Measurements from ENCODE around the gene TTC38.

TTC38 gene

DNA sequence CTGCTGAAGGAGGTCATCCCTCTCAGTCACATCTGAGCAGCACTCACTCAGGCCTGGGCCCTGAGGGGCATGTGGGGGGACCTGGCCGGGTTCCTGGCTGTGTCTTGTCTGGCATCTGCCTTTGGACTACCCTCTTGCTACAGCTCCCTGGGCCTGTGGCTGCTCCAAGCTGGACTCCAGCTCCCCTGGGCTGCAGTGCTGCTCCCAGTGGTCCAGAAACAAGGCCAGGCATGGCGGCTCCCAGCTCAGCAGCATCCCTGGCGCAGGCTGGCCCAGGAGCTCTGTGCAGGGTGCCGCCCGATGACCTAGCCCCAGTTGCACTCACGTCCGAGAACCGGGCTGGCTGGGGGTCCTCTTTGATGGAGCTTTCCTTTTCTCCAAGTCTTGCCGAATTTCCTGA is 23.0 kb upstream of the TTC38 start:
- Histone ChIP-seq H3K9me3 (ENCODE audit: control insufficient read depth in 2 of 2, low read length in 2 of 2) (no peaks in the 10 kb centered on the region), H3K27ac (ENCODE audit: low read depth in 2 of 2, low read length in 2 of 2) (no peak overlapping the region), H3K9ac (ENCODE audit: low read depth in 1 of 2, low read length in 2 of 2) (no peak overlapping the region), H3K36me3 (ENCODE audit: control insufficient read depth in 2 of 2, insufficient read depth in 2 of 2, low read length in 2 of 2) (peaks cover 7 to 12% of the 10 kb centered on the region in 2 donors), H3K4me3 (ENCODE audit: low read length in 2 of 2) (no peak overlapping the region), H3K27me3 (ENCODE audit: control insufficient read depth in 2 of 2, insufficient read depth in 2 of 2, low read length in 2 of 2) (no peaks in the 10 kb centered on the region), H3K4me1 (ENCODE audit: control insufficient read depth in 2 of 2, insufficient read depth in 2 of 2, low read length in 2 of 2) (peaks cover 3 to 4% of the 10 kb centered on the region in 2 donors)

DNA sequence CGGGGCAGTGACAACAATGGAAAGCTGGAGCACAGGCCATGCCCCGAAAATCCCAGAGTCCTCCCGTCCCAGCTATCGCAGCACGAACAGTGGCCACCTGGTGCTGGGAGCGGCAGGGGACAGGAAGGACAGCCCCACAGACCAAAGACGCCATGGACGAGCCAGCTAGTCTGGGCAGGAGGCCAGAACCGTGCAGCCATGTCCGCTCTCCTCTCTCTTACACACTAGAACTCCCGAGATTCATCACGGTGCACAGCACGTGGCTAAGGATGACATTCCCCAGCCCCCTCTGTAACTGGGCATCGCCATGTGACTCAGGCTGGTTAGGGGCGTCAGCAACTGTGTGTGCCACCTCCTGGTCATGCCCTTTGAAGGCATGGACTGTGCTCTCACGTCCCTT is 22.3 kb upstream of the TTC38 start:
- no peaks in the 10 kb centered on the region for H3K9me3 ChIP-seq (ENCODE audit: control insufficient read depth in 2 of 2, low read length in 2 of 2)
- no peak overlapping the region for H3K27ac ChIP-seq (ENCODE audit: low read depth in 2 of 2, low read length in 2 of 2)
- peaks cover 3 to 4% of the 10 kb centered on the region in 2 donors for H3K4me1 ChIP-seq (ENCODE audit: control insufficient read depth in 2 of 2, insufficient read depth in 2 of 2, low read length in 2 of 2)
- peaks cover 5 to 8% of the 10 kb centered on the region in 2 donors for H3K36me3 ChIP-seq (ENCODE audit: control insufficient read depth in 2 of 2, insufficient read depth in 2 of 2, low read length in 2 of 2)
- H3K9ac ChIP-seq (ENCODE audit: low read depth in 1 of 2, low read length in 2 of 2): no peak overlapping the region
- H3K4me3 ChIP-seq (ENCODE audit: low read length in 2 of 2): no peak overlapping the region
- no peaks in the 10 kb centered on the region for H3K27me3 ChIP-seq (ENCODE audit: control insufficient read depth in 2 of 2, insufficient read depth in 2 of 2, low read length in 2 of 2)

DNA sequence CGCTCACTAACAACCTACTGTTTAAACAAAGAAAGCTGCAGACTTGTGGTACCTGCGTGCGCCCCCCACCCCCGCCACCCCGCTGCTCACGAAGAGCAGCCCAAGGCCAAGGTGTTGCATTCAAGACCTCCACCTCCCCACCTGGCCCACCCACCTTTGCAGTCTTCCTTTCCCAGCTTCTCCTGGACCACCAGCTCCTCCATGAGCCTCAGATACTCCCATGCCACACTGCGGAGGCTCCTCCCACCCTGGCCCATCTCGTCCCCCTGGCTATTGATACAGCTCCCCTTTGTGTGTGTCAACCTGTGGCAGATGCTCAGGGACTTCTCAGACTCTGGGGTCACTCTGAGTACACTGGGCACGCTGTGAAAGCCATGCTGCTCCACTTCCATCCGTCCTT is 21.6 kb upstream of the TTC38 start:
- H3K27ac ChIP-seq (ENCODE audit: low read depth in 2 of 2, low read length in 2 of 2): no peak overlapping the region

DNA sequence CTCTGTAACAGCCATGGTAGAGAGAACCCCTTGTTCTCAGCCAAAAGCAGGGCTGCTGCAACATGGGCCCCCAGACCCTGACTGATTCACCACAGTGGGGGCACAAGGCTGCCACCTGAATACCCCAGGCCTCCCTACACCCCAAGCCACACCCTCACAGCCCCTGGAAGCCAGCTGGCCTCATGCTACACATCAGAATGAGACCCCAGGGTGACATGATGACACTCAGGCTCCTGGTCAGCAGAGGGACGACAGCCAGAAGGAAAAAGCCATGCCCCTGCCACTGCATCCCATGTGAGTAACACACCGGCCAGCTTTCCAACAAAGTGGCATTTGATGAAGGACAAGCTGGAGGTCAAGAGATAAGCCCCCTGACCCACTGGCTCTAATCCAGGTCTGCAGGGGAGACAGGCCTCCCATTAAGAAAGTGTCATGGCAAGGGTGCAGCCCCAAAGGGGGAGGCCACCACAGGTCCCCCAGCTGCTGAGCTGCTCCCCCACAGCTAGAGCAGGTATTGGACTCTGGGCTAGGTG is 20.3 kb upstream of the TTC38 start:
- Histone ChIP-seq H3K27me3 (ENCODE audit: control insufficient read depth in 2 of 2, insufficient read depth in 2 of 2, low read length in 2 of 2) (no peaks in the 10 kb centered on the region), H3K4me3 (ENCODE audit: low read length in 2 of 2) (no peak overlapping the region), H3K36me3 (ENCODE audit: control insufficient read depth in 2 of 2, insufficient read depth in 2 of 2, low read length in 2 of 2) (peaks cover 0 to 8% of the 10 kb centered on the region in 2 donors), H3K9me3 (ENCODE audit: control insufficient read depth in 2 of 2, low read length in 2 of 2) (no peaks in the 10 kb centered on the region), H3K9ac (ENCODE audit: low read depth in 1 of 2, low read length in 2 of 2) (no peak overlapping the region), H3K4me1 (ENCODE audit: control insufficient read depth in 2 of 2, insufficient read depth in 2 of 2, low read length in 2 of 2) (peaks cover 5 to 10% of the 10 kb centered on the region in 2 donors), H3K27ac (ENCODE audit: low read depth in 2 of 2, low read length in 2 of 2) (no peak overlapping the region)

More for the DNA sequence above, 21.6 kb upstream of the TTC38 start:
- Histone ChIP-seq H3K4me1 (ENCODE audit: control insufficient read depth in 2 of 2, insufficient read depth in 2 of 2, low read length in 2 of 2) (peaks cover 4 to 9% of the 10 kb centered on the region in 2 donors), H3K27me3 (ENCODE audit: control insufficient read depth in 2 of 2, insufficient read depth in 2 of 2, low read length in 2 of 2) (no peaks in the 10 kb centered on the region), H3K9me3 (ENCODE audit: control insufficient read depth in 2 of 2, low read length in 2 of 2) (no peaks in the 10 kb centered on the region), H3K9ac (ENCODE audit: low read depth in 1 of 2, low read length in 2 of 2) (no peak overlapping the region), H3K36me3 (ENCODE audit: control insufficient read depth in 2 of 2, insufficient read depth in 2 of 2, low read length in 2 of 2) (peaks cover 0 to 8% of the 10 kb centered on the region in 2 donors), H3K4me3 (ENCODE audit: low read length in 2 of 2) (no peak overlapping the region)

DNA sequence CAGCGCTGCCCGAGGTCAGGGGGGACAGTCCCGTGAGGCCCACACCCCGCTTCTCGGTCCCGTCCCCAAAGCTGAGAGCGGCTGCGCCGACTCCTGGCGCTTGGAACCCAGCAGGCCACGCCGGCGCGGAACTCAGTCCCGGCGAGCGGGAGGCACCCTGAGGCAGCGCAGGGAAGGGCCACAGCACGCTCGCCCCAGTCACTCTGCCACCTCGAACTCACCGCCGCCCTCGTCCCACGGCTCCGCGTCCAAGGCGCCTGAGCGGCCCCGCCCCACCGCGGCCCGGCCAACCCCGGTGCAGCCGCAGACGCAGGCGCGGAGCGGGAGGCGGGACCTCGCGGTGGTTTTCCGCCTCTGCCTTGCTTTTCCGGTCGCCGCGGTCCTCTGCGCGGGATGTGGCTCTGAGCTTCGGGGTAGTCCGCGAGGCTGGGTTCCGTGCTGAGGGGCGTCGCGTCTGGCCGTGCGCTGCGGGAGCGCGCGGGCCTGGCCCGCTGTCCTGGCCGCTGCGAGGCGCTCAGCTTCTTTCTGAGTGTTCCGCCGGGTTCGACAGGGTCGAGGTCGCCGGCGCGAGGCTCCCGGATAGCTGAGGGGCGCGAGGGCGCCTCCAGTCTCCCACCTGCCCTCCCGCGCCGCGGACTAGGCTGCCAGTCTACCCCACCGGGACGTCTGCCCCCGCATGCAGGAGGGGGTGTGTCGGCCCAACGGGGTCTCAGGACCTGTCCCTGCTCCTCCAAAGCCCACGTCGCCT is 17.6 kb upstream of the TTC38 start, which contains the start of gene CDPF1:
TSS of gene CDPF1 (minus strand) at position 259 of the 748 bp plus-strand sequence. CDS start 2,009 bp downstream, outside the sequence.
- H3K9me3 ChIP-seq (ENCODE audit: control insufficient read depth in 2 of 2, low read length in 2 of 2): no peaks in the 10 kb centered on the region
- H3K9ac ChIP-seq (ENCODE audit: low read depth in 1 of 2, low read length in 2 of 2): peak within 1 kb of the TSS; percentile 81 to 97
- peaks cover 5 to 10% of the 10 kb centered on the region in 2 donors for H3K4me1 ChIP-seq (ENCODE audit: control insufficient read depth in 2 of 2, insufficient read depth in 2 of 2, low read length in 2 of 2)
- H3K27ac ChIP-seq (ENCODE audit: low read depth in 2 of 2, low read length in 2 of 2): peak within 1 kb of the TSS; percentile 86 to 87
- no peaks in the 10 kb centered on the region for H3K36me3 ChIP-seq (ENCODE audit: control insufficient read depth in 2 of 2, insufficient read depth in 2 of 2, low read length in 2 of 2)
- H3K27me3 ChIP-seq (ENCODE audit: control insufficient read depth in 2 of 2, insufficient read depth in 2 of 2, low read length in 2 of 2): no peaks in the 10 kb centered on the region
- peak within 1 kb of the TSS; percentile 84 to 93 for H3K4me3 ChIP-seq (ENCODE audit: low read length in 2 of 2)

DNA sequence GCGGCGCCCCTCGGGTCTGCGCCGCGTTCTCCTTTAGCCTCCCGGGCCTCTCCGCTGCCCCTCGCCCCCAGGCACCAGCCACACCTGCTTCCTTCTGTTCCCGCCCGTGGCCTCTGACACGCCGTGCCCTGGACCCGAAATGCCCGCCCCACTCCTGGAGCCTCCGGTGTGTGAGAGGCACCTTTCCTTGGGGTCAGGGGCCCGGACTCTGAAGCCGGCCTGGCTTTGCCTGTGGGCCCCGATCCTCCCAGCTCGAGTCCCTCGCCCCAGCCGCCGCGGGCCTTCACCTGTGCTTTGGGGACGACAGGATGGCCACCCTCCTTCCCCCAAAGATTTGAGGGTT is 17.1 kb upstream of the TTC38 start:
- Histone ChIP-seq H3K4me1 (ENCODE audit: control insufficient read depth in 2 of 2, insufficient read depth in 2 of 2, low read length in 2 of 2) (peaks cover 5 to 10% of the 10 kb centered on the region in 2 donors), H3K27ac (ENCODE audit: low read depth in 2 of 2, low read length in 2 of 2) (peak overlapping the region; percentile 86 to 87)

DNA sequence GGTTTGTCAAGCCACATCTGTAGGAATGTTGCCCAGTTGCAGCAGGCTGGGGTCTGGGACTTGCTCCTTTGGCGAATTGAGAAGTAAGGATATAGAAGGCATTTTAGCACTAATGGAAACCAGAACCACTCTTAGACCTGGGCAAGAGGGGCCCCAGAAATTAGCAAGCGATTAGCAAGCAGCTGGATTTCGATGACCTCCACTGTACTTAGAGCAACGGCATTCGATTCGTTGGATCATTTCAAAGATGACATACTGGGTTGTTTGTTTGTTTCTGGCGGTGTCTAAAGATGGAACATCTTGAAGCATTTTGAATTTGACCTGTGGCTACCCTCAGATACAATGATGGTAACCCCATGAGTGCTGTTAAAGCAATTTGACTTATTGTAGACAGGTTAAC is 16.5 kb upstream of the TTC38 start:
- peak overlapping the region; percentile 84 to 93 for H3K4me3 ChIP-seq (ENCODE audit: low read length in 2 of 2)
- no peaks in the 10 kb centered on the region for H3K27me3 ChIP-seq (ENCODE audit: control insufficient read depth in 2 of 2, insufficient read depth in 2 of 2, low read length in 2 of 2)
- no peaks in the 10 kb centered on the region for H3K36me3 ChIP-seq (ENCODE audit: control insufficient read depth in 2 of 2, insufficient read depth in 2 of 2, low read length in 2 of 2)
- no peaks in the 10 kb centered on the region for H3K9me3 ChIP-seq (ENCODE audit: control insufficient read depth in 2 of 2, low read length in 2 of 2)
- H3K27ac ChIP-seq (ENCODE audit: low read depth in 2 of 2, low read length in 2 of 2): no peak overlapping the region
- H3K9ac ChIP-seq (ENCODE audit: low read depth in 1 of 2, low read length in 2 of 2): peak overlapping the region; percentile 81 to 97
- peaks cover 5 to 10% of the 10 kb centered on the region in 2 donors for H3K4me1 ChIP-seq (ENCODE audit: control insufficient read depth in 2 of 2, insufficient read depth in 2 of 2, low read length in 2 of 2)

More for the DNA sequence above, 17.1 kb upstream of the TTC38 start:
- H3K4me3 ChIP-seq (ENCODE audit: low read length in 2 of 2): peak overlapping the region; percentile 84 to 93
- H3K9me3 ChIP-seq (ENCODE audit: control insufficient read depth in 2 of 2, low read length in 2 of 2): no peaks in the 10 kb centered on the region
- no peaks in the 10 kb centered on the region for H3K36me3 ChIP-seq (ENCODE audit: control insufficient read depth in 2 of 2, insufficient read depth in 2 of 2, low read length in 2 of 2)
- H3K27me3 ChIP-seq (ENCODE audit: control insufficient read depth in 2 of 2, insufficient read depth in 2 of 2, low read length in 2 of 2): no peaks in the 10 kb centered on the region
- peak overlapping the region; percentile 81 to 97 for H3K9ac ChIP-seq (ENCODE audit: low read depth in 1 of 2, low read length in 2 of 2)

DNA sequence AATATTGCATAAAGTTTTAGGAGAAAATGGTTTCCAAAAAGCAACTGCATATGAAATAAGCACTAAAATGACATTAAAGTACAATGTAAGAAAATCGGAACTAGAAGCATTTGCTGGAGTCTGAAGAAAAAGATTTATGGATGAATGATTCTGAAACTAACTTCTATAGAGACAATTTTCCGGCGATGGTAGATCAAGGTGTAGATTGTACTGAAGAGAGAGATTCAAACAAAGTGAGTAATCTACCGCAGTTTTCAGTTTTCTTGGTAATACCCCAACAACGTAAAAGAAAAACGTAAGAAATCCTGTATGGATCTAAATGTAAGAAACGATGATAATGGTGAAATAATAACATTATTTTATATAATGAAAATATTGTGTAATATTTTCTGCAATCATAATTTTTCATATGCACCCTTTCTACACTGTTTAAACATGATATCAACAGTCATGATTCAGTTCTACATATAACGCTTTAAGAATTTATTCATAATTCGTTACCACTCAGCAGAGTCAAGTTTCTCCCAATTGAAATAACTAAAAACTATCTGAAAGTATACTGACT is 15.9 kb upstream of the TTC38 start:
- no peak overlapping the region for H3K27ac ChIP-seq (ENCODE audit: low read depth in 2 of 2, low read length in 2 of 2)
- H3K36me3 ChIP-seq (ENCODE audit: control insufficient read depth in 2 of 2, insufficient read depth in 2 of 2, low read length in 2 of 2): no peaks in the 10 kb centered on the region
- H3K9ac ChIP-seq (ENCODE audit: low read depth in 1 of 2, low read length in 2 of 2): no peak overlapping the region
- no peaks in the 10 kb centered on the region for H3K9me3 ChIP-seq (ENCODE audit: control insufficient read depth in 2 of 2, low read length in 2 of 2)
- H3K27me3 ChIP-seq (ENCODE audit: control insufficient read depth in 2 of 2, insufficient read depth in 2 of 2, low read length in 2 of 2): no peaks in the 10 kb centered on the region
- H3K4me1 ChIP-seq (ENCODE audit: control insufficient read depth in 2 of 2, insufficient read depth in 2 of 2, low read length in 2 of 2): peaks cover 5 to 10% of the 10 kb centered on the region in 2 donors
- no peak overlapping the region for H3K4me3 ChIP-seq (ENCODE audit: low read length in 2 of 2)

DNA sequence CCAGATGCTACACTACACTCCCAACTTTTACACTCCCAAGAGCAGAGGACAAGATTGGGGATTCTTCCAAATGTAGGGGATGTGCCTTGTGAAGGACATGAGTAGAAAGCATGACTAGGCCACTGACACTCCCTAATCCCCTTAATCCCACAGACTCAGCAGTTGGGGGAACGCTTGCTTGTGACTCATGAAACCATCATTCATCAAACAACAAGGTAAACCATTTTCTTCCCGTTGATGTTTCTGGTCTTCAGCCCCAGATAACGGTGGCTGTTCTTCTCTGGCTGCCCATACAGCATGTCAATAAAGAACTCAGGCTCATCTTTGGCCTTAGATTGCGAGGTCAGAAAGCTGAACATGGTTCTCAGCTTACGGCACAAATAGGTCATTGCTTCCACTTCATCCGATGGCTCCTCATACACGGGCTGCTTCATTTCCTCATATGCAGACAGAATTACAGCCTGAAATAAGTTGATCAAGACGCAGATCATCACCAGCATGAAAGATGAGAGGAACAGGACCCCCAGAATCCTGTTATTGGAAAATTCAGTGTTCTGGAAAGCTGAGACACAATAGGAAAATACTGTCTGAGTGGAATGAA is 11.3 kb upstream of the TTC38 start:
- Histone ChIP-seq H3K4me1 (ENCODE audit: control insufficient read depth in 2 of 2, insufficient read depth in 2 of 2, low read length in 2 of 2) (no peaks in the 10 kb centered on the region), H3K27me3 (ENCODE audit: control insufficient read depth in 2 of 2, insufficient read depth in 2 of 2, low read length in 2 of 2) (no peaks in the 10 kb centered on the region), H3K4me3 (ENCODE audit: low read length in 2 of 2) (no peak overlapping the region), H3K9ac (ENCODE audit: low read depth in 1 of 2, low read length in 2 of 2) (no peak overlapping the region), H3K36me3 (ENCODE audit: control insufficient read depth in 2 of 2, insufficient read depth in 2 of 2, low read length in 2 of 2) (no peaks in the 10 kb centered on the region), H3K27ac (ENCODE audit: low read depth in 2 of 2, low read length in 2 of 2) (no peak overlapping the region), H3K9me3 (ENCODE audit: control insufficient read depth in 2 of 2, low read length in 2 of 2) (no peaks in the 10 kb centered on the region)

DNA sequence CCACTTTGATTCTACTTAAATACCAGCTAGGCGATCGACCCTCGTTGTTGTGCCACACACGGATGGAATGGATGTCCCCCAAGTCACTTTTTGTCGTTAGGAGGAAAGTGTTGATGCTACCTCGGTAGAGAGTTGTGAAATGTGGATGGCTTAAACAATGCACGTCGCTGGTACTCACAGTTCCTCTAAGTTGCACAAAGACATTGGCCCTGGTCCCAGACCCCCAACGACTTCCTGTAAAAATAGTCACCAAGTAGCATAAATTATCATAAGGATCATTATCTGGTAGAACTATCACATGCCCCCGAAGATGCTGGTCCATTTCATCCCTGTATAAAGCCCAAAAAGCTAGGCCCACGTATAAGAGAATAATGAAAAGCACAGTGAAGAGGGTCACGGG is 8.4 kb upstream of the TTC38 start:
- H3K9me3 ChIP-seq (ENCODE audit: control insufficient read depth in 2 of 2, low read length in 2 of 2): no peaks in the 10 kb centered on the region
- no peak overlapping the region for H3K4me3 ChIP-seq (ENCODE audit: low read length in 2 of 2)
- no peak overlapping the region for H3K27ac ChIP-seq (ENCODE audit: low read depth in 2 of 2, low read length in 2 of 2)
- no peaks in the 10 kb centered on the region for H3K36me3 ChIP-seq (ENCODE audit: control insufficient read depth in 2 of 2, insufficient read depth in 2 of 2, low read length in 2 of 2)
- H3K4me1 ChIP-seq (ENCODE audit: control insufficient read depth in 2 of 2, insufficient read depth in 2 of 2, low read length in 2 of 2): peaks cover 2 to 6% of the 10 kb centered on the region in 2 donors
- H3K27me3 ChIP-seq (ENCODE audit: control insufficient read depth in 2 of 2, insufficient read depth in 2 of 2, low read length in 2 of 2): peaks cover 0 to 3% of the 10 kb centered on the region in 2 donors
- no peak overlapping the region for H3K9ac ChIP-seq (ENCODE audit: low read depth in 1 of 2, low read length in 2 of 2)

All from mucosa of rectum (tissue), 2 donors.